CD4-positive, alpha-beta T cell treated with Interleukin-4 for 4 hours (primary cell): ENCODE data around the gene TMEM135.

ENCODE experiments used
- DNase-seq: peaks from one replicate; pipeline ENCODE4 v3.0.0-alpha.2; 2020

Gene TMEM135

GRCh38 chr11:87366763-87367405, 329.1 kb downstream of the TMEM135 start:
- no peak for DNase-seq

GRCh38 chr11:87368151-87368550, 330.4 kb downstream of the TMEM135 start:
- no peak for DNase-seq

GRCh38 chr11:87368858-87369480, 331.2 kb downstream of the TMEM135 start:
- no peak for DNase-seq

GRCh38 chr11:87369888-87370287, 332.2 kb downstream of the TMEM135 start:
- DNase-seq: no peak

- no peak for DNase-seq
Observed at GRCh38 chr11:87372065-87372464, 334.3 kb downstream of the TMEM135 start.
